A673 (cell line): ENCODE data around the gene CRLF3. TPM values are rescaled to one million over a fixed set of nuclear protein-coding genes. Genes with fewer than 3 reads are reported as not detected.

Experiments used
- BruUV-seq: library from RNA; stranded (reverse); fragments of 400-500 nt; replicated peaks from 2 replicates; lab custom pipeline; 2021; lab: Mats Ljungman, UMichigan
- CTCF ChIA-PET: fragments of 300-600 bp; sonication (Branson Sonifier 250); formaldehyde crosslinking; loops from one replicate; lab custom pipeline; 2022; ENCODE audit warnings: antibody characterized with exemption; lab: Charles Lee
- POLR2A ChIA-PET: fragments of 300-600 bp; sonication (Branson Sonifier 250); formaldehyde crosslinking; loops from one replicate; lab custom pipeline; 2022; ENCODE audit warnings: antibody characterized with exemption; ENCODE audit not compliant: low non-redundant PET; lab: Charles Lee
- DNase-seq: peaks from one replicate; pipeline ENCODE4 v3.0.0-alpha.2; 2015; ENCODE audit warnings: low spot score
- H3K27ac ChIP-seq: fragments of 200-600 bp; sonication (generic); 2 replicates; pipeline ENCODE4 v1.5.1; 2016; ENCODE audit warnings: mixed run types, low read depth, mild to moderate bottlenecking, mixed read lengths, antibody characterized with exemption, low read length; ENCODE audit not compliant: poor library complexity, severe bottlenecking
- H3K27me3 ChIP-seq: fragments of 200-600 bp; sonication (generic); replicated peaks from 2 replicates; pipeline ENCODE4 v1.6.1; 2017; ENCODE audit warnings: mixed run types, low read depth, mild to moderate bottlenecking, mixed read lengths, antibody characterized with exemption, low read length; ENCODE audit not compliant: insufficient read depth, poor library complexity
- H3K36me3 ChIP-seq: fragments of 200-600 bp; sonication (generic); 2 replicates; pipeline ENCODE4 v1.6.1; 2016; ENCODE audit warnings: mixed run types, mild to moderate bottlenecking, mixed read lengths, antibody characterized with exemption, low read length; ENCODE audit not compliant: insufficient read depth, poor library complexity, severe bottlenecking
- H3K4me1 ChIP-seq: fragments of 200-600 bp; sonication (generic); 2 replicates; pipeline ENCODE4 v1.6.1; 2017; ENCODE audit warnings: mixed run types, mild to moderate bottlenecking, mixed read lengths, antibody characterized with exemption, low read length; ENCODE audit not compliant: insufficient read depth, poor library complexity, severe bottlenecking
- H3K4me3 ChIP-seq: fragments of 200-600 bp; sonication (generic); 2 replicates; pipeline ENCODE4 v1.5.1; 2016; ENCODE audit warnings: low read depth, mixed run types, mild to moderate bottlenecking, mixed read lengths, low read length; ENCODE audit not compliant: poor library complexity, severe bottlenecking
- H3K9me3 ChIP-seq: fragments of 200-600 bp; sonication (generic); 2 replicates; pipeline ENCODE4 v1.6.1; 2016; ENCODE audit warnings: mixed run types, low read depth, mild to moderate bottlenecking, mixed read lengths, antibody characterized with exemption, low read length; ENCODE audit not compliant: poor library complexity, severe bottlenecking
- CTCF ChIP-seq: fragments of 300-800, 200-600 bp; sonication (generic); conservative IDR thresholded peaks from 2 replicates; pipeline ENCODE4 v1.5.1; 2017; ENCODE audit warnings: low read depth, mild to moderate bottlenecking, antibody characterized with exemption, low read length, moderate library complexity, mixed read lengths
- EZH2 ChIP-seq: fragments of 200-600 bp; sonication (generic); IDR thresholded peaks from 2 replicates; pipeline ENCODE4 v1.6.1; 2017; ENCODE audit warnings: borderline replicate concordance, low read depth, mild to moderate bottlenecking, mixed read lengths, antibody characterized with exemption, low read length; ENCODE audit not compliant: poor library complexity, severe bottlenecking
- intact Hi-C: fragments of 100-400 bp; cut with micrococcal nuclease; formaldehyde crosslinking; loops from one replicate; pipeline ENCODE4 v1.10.0; 2022; ENCODE audit not compliant: unreplicated experiment
- total RNA-seq: library from RNA; stranded (reverse); gene quantifications from 2 replicates; pipeline ENCODE4 v1.2.3, GENCODE V29; 2021

CRLF3 gene
- total RNA-seq, 1 experiment from 2014 or later, result 14.9 TPM

GRCh38 chr17:30807896-30808295 is 16.6 kb downstream of the CRLF3 start:
- no peak for TF ChIP-seq CTCF
- no peak for TF ChIP-seq EZH2
- POLR2A ChIA-PET, result interaction anchor here (0.8 kb wide), 1 partner anchor 674 kb away, joined by 8 read pairs; no protein-coding TSS in a partner anchor
- peaks cover 6% of the 10 kb centered on the region for H3K4me1 ChIP-seq
- H3K27me3 ChIP-seq, result no peaks in the 10 kb centered on the region
- no peak overlapping the region for H3K4me3 ChIP-seq
- H3K27ac ChIP-seq, result no peak overlapping the region
- CTCF ChIA-PET, result no interaction called here
- DNase-seq, result no peak
- no TSS peak for BruUV-seq
- H3K36me3 ChIP-seq, result no peaks in the 10 kb centered on the region
- H3K9me3 ChIP-seq, result no peaks in the 10 kb centered on the region
- intact Hi-C loops, result no loop called here

DNA sequence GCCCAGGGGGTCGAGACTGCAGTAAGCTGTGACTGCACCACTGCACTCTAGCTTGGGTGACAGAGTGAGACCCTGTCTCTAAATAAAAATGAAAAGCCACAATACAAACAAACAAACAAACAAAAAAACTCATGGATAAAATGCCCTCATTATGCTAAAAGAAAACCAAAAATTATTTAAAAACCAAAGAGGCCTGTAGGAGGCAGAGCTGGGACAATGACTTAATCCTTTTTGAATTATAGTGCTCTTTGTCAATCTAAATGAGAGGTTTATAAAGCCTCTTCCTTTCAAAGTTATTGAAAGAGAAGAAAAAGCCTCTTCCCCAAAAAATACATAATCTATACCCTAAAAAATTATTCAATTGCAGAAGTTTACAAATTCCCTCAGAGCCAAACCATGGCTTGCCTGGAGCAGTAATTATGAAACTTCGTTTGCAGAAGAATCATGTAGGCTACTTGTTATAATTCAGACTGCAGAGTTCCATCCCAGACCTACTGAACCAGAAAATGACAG is 18.5 kb downstream of the CRLF3 start:
- intact Hi-C loops, result no loop called here
- BruUV-seq, result no TSS peak
- Histone ChIP-seq H3K9me3 (no peaks in the 10 kb centered on the region), H3K36me3 (peaks cover 3% of the 10 kb centered on the region), H3K27ac (no peak overlapping the region), H3K4me3 (no peak overlapping the region), H3K27me3 (no peaks in the 10 kb centered on the region), H3K4me1 (peaks cover 6% of the 10 kb centered on the region)
- DNase-seq, result no peak
- POLR2A ChIA-PET, result no interaction called here
- 0 out of 2 replicates have a peak, but pooled peaks have one; percentile 22 for TF ChIP-seq CTCF
- TF ChIP-seq EZH2, result no peak
- CTCF ChIA-PET, result no interaction called here

GRCh38 chr17:30801671-30802070 is 22.8 kb downstream of the CRLF3 start:
- Histone ChIP-seq H3K4me1 (no peaks in the 10 kb centered on the region), H3K9me3 (no peaks in the 10 kb centered on the region), H3K4me3 (no peak overlapping the region), H3K36me3 (peaks cover 3% of the 10 kb centered on the region), H3K27me3 (no peaks in the 10 kb centered on the region), H3K27ac (no peak overlapping the region)
- ChIA-PET POLR2A (no interaction called here), CTCF (no interaction called here)
- intact Hi-C loops, result no loop called here
- BruUV-seq, result no TSS peak
- DNase-seq, result no peak
- no peak for TF ChIP-seq CTCF
- TF ChIP-seq EZH2, result no peak
